ENCODE measurements around the gene WDR74.

- TF ChIP-seq POLR2A (IDR thresholded peaks at IDR 0.05) (no peak), CTCF (IDR thresholded peaks at IDR 0.05) (no peak), EP300 (IDR thresholded peaks at IDR 0.05) (no peak)
These were observed 43.6 kb upstream of the WDR74 start for GRCh38 chr11:62882788-62883501.

All from ovary (tissue), 3 donors.